ENCODE data around the gene BIN1. TPM values are rescaled to one million over a fixed set of nuclear protein-coding genes. Genes with fewer than 3 reads are reported as not detected.

Gene BIN1
- total and polyA plus RNA-seq, 2 donors (not counting 1 experiment from before 2014, with no cell fraction given) = 90.6 to 92.3 TPM

DNA sequence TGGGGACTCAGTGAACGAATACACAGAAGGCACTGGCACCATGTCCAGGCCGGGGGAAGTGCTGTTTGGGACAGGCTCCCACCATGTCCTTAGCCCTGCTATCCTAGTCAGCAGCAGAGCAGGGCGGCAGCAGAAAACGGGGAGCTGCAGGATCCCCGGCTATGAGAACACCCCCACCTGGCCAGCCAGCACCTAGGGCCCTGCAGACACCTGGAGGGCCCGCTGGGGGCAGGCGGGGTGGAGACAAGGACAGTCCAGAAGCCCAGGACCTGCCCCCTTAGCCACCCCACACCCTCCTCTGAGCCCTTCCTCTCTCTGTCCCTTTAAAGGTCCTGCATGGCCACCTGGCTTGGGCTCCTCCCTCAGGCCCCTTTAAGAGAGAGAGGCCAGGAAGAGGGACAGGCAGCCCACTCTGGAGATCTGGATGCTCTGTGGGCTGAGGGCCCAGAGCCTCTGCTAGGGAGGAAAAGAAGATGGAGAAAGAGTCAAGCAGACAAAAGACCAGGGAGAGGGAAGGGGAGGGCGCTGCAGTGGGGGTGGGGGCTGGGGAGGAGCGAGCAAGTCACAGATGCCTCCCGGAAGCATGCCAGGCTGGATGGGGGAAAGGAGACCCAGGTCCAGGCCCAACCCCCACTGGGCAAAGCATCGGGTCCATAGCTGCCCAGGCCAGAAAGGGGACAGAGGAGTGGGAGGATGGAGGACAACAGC lies 48.6 kb downstream of the BIN1 start:
- 95% methylated on average over 11 of the region's 11 CpGs for WGBS (ENCODE audit: insufficient coverage)
- no peak overlapping the region for H3K4me2 ChIP-seq (replicated peaks; ENCODE audit: low read depth, low read length, poor library complexity, severe bottlenecking)

More for the DNA sequence above, 48.6 kb downstream of the BIN1 start:
- intact Hi-C loops (cut with micrococcal nuclease) = no loop called here
- no peak for DNase-seq
- H3K36me3 ChIP-seq (replicated peaks in 1 of 2; ENCODE audit: control extremely low read depth in 1 of 2, control insufficient read depth in 1 of 2, extremely low read depth in 1 of 2, insufficient read depth in 2 of 2, low read length in 1 of 2) = peaks cover 0 to 65% of the 10 kb centered on the region in 2 experiments
- H3K4me3 ChIP-seq (ENCODE audit: control extremely low read depth in 1 of 5, extremely low read depth in 1 of 5, insufficient read depth in 1 of 5, low read depth in 2 of 5, low read length in 4 of 5) = no peak overlapping the region
- H3K4me1 ChIP-seq (ENCODE audit: control insufficient read depth in 2 of 2, insufficient read depth in 2 of 2, low read length in 2 of 2) = no peaks in the 10 kb centered on the region
- peaks cover 62% of the 10 kb centered on the region for H4K20me1 ChIP-seq (ENCODE audit: control insufficient read depth, insufficient read depth, low read length, poor library complexity, severe bottlenecking)
- Mint-ChIP-seq H3K27me3 (no peaks in the 10 kb centered on the region), H3K9me3 (ENCODE audit: insufficient read depth) (no peaks in the 10 kb centered on the region), H3K4me3 (no peak overlapping the region), H3K4me1 (no peaks in the 10 kb centered on the region), H3K27ac (no peak overlapping the region)
- H3K27me3 ChIP-seq (replicated peaks in 1 of 4; ENCODE audit: control extremely low read depth in 1 of 4, control insufficient read depth in 3 of 4, insufficient read depth in 4 of 4, low read length in 3 of 4) = no peaks in the 10 kb centered on the region
- no peak for TF ChIP-seq EZH2 (IDR thresholded peaks at IDR 0.05; ENCODE audit: borderline replicate concordance, insufficient read depth, low read depth, low read length, poor library complexity, severe bottlenecking)
- TF ChIP-seq CTCF (IDR thresholded peaks at IDR 0.05) = no peak
- POLR2A ChIA-PET = no interaction called here
- H2AFZ ChIP-seq (ENCODE audit: insufficient read depth, low read depth, low read length, poor library complexity, severe bottlenecking) = no peak overlapping the region
- H3K79me2 ChIP-seq (ENCODE audit: control insufficient read depth, insufficient read depth, low read length) = peaks cover 4% of the 10 kb centered on the region
- no peak overlapping the region for H3K27ac ChIP-seq (ENCODE audit: low read length in 2 of 2)
- H3K9me3 ChIP-seq (ENCODE audit: control extremely low read depth in 1 of 3, control insufficient read depth in 2 of 3, insufficient read depth in 1 of 3, low read length in 2 of 3) = no peaks in the 10 kb centered on the region
- no peak for ATAC-seq (ENCODE audit: low read depth)
- H3K9ac ChIP-seq (ENCODE audit: low read length) = no peak overlapping the region
- CTCF ChIA-PET = no interaction called here
